Mucosa of descending colon (tissue), 3 donors: ENCODE measurements around the gene KCP. TPM values are rescaled to one million over a fixed set of nuclear protein-coding genes. Genes with fewer than 3 reads are reported as not detected.

Experiments
- ATAC-seq: fragments of 200-7000 bp; cut with Tn5 transposase; one replicate; pipeline ENCODE4 v1.9.1; 2020; ENCODE audit warnings: mild to moderate bottlenecking, moderate library complexity
- DNase-seq, 3 donors: peaks; one replicate each; pipeline ENCODE4 v3.0.0-alpha.2; 2020
- H3K36me3 ChIP-seq: fragments of 200-600 bp; one replicate; pipeline ENCODE4 v1.8.0; 2021; ENCODE audit warnings: low read depth, mild to moderate bottlenecking
- H3K4me1 ChIP-seq: fragments of 200-600 bp; one replicate; pipeline ENCODE4 v1.8.0; 2021; ENCODE audit warnings: low read depth, mild to moderate bottlenecking
- H3K4me3 ChIP-seq: fragments of 200-600 bp; one replicate; pipeline ENCODE4 v1.8.0; 2021; ENCODE audit warnings: mild to moderate bottlenecking
- H3K9me3 ChIP-seq: fragments of 200-600 bp; one replicate; pipeline ENCODE4 v1.8.0; 2021; ENCODE audit warnings: mild to moderate bottlenecking
- CTCF ChIP-seq: fragments of 200-600 bp; IDR thresholded peaks from one replicate; pipeline ENCODE4 v1.8.0; 2022; ENCODE audit warnings: antibody characterized with exemption, mild to moderate bottlenecking
- intact Hi-C, 2 donors: fragments of 100-400 bp; cut with DNase I in 1 of 2; cut with micrococcal nuclease in 1 of 2; formaldehyde crosslinking; loops; one replicate each; pipeline versions ENCODE4 v1.11.0 to v1.11.1; 2022; cut with DNase I, micrococcal nuclease
- total RNA-seq, 3 donors: library from RNA; stranded (reverse); fragmentation: NEBNext Ultra II Directional in 2 of 3; extraction: Animal tissue kit (Norgen Biotek cat#: 25700) in 2 of 3; gene quantifications; one replicate each; pipeline versions ENCODE4 v1.2.1 to v1.2.4, GENCODE V29; 2021 to 2023
- donor health status: DM: no; HTN: no; CAD: no; lungs with moderate emphysema.
- donor health status: DM: no; HTN: no; CAD: no.
- donor health status: DM: no; HTN: yes; CAD: no.

Gene KCP
- total RNA-seq, 3 donors from 2014 or later, result 0.47 to 1.7 (median 1.4) TPM

GRCh38 chr7:128893251-128894100 lies 17.0 kb downstream of the KCP start:
- DNase-seq (peak in 1 of 3 donors; percentile 54), ATAC-seq (peak; percentile 66)
- Histone ChIP-seq H3K4me3 (no peak overlapping the region), H3K4me1 (no peaks in the 10 kb centered on the region), H3K9me3 (no peaks in the 10 kb centered on the region), H3K36me3 (no peaks in the 10 kb centered on the region)
- no peak for TF ChIP-seq CTCF
- intact Hi-C loops, result no loop called here

GRCh38 chr7:128892521-128893250 lies 17.8 kb downstream of the KCP start:
- no peaks in the 10 kb centered on the region for H3K4me1 ChIP-seq
- H3K36me3 ChIP-seq, result no peaks in the 10 kb centered on the region
- DNase-seq (peak in 1 of 3 donors; percentile 48), ATAC-seq (peak; percentile 66)
- no peak for TF ChIP-seq CTCF
- intact Hi-C loops, result no loop called here
- H3K9me3 ChIP-seq, result no peaks in the 10 kb centered on the region
- no peak overlapping the region for H3K4me3 ChIP-seq

- Histone ChIP-seq H3K36me3 (no peaks in the 10 kb centered on the region), H3K4me3 (no peak overlapping the region), H3K9me3 (no peaks in the 10 kb centered on the region), H3K4me1 (no peaks in the 10 kb centered on the region)
- TF ChIP-seq CTCF, result no peak
- no peak for DNase-seq
- intact Hi-C loops, result no loop called here
- ATAC-seq, result no peak
These were observed 18.6 kb downstream of the KCP start for GRCh38 chr7:128891942-128892269.

GRCh38 chr7:128891110-128891941 lies 19.2 kb downstream of the KCP start:
- intact Hi-C loops, result no loop called here
- TF ChIP-seq CTCF, result no peak
- DNase-seq (peak in 1 of 3 donors; percentile 58), ATAC-seq (peak; percentile 43)
- Histone ChIP-seq H3K36me3 (no peaks in the 10 kb centered on the region), H3K4me3 (no peak overlapping the region), H3K9me3 (no peaks in the 10 kb centered on the region), H3K4me1 (no peaks in the 10 kb centered on the region)

- no peaks in the 10 kb centered on the region for H3K36me3 ChIP-seq
- H3K4me3 ChIP-seq, result no peak overlapping the region
- H3K9me3 ChIP-seq, result no peaks in the 10 kb centered on the region
- DNase-seq (peak in 2 of 3 donors; percentile 56 to 79), ATAC-seq (peak; percentile 70)
- intact Hi-C loops, result no loop called here
- H3K4me1 ChIP-seq, result no peaks in the 10 kb centered on the region
- TF ChIP-seq CTCF, result no peak
These were observed 20.0 kb downstream of the KCP start for GRCh38 chr7:128890306-128891109.
